CD4-positive, alpha-beta T cell (primary cell): ENCODE data around the gene STX7. TPM values are rescaled to one million over a fixed set of nuclear protein-coding genes. Genes with fewer than 3 reads are reported as not detected.

Experiments used
- ATAC-seq: fragments of 200-7000 bp; cut with Tn5 transposase; one replicate; pipeline ENCODE4 v1.10.0; 2022; ENCODE audit warnings: mild to moderate bottlenecking; ENCODE audit not compliant: poor library complexity
- CTCF ChIA-PET: fragments of 350-600 bp; sonication (Branson Sonifier 250); formaldehyde crosslinking; loops from one replicate; lab custom pipeline; 2021; ENCODE audit warnings: antibody characterized with exemption, inconsistent platforms; lab: Charles Lee
- POLR2A ChIA-PET: fragments of 350-600 bp; sonication (Branson Sonifier 250); formaldehyde crosslinking; loops from one replicate; lab custom pipeline; 2021; ENCODE audit warnings: antibody characterized with exemption, inconsistent platforms; lab: Charles Lee
- DNase-seq, 14 experiments: peaks; one replicate each; pipeline ENCODE4 v3.0.0-alpha.2; 2013 to 2020; ENCODE audit warnings: mixed read lengths in 2 of 14
- H3K27ac ChIP-seq, 2 donors: one replicate each; pipeline versions ENCODE4 v1.5.1 to v1.7.0; 2013; ENCODE audit warnings: low read length in 2 of 2, low read depth in 1 of 2, mild to moderate bottlenecking in 1 of 2
- H3K27me3 ChIP-seq, 2 experiments: 1 replicate in 1 of 2; 2 replicates in 1 of 2; pipeline versions ENCODE4 v1.6.1 to v1.7.0; 2013; ENCODE audit warnings: low read length in 2 of 2, control low read depth in 1 of 2, mild to moderate bottlenecking in 1 of 2, moderate library complexity in 1 of 2; ENCODE audit not compliant: insufficient read depth in 2 of 2, control insufficient read depth in 1 of 2
- H3K36me3 ChIP-seq: one replicate; pipeline ENCODE4 v1.6.1; 2013; ENCODE audit warnings: low read length, control low read depth; ENCODE audit not compliant: insufficient read depth
- H3K4me1 ChIP-seq: one replicate; pipeline ENCODE4 v1.6.1; 2013; ENCODE audit warnings: low read length, control low read depth; ENCODE audit not compliant: insufficient read depth
- H3K4me3 ChIP-seq: one replicate; pipeline ENCODE4 v1.5.1; 2013; ENCODE audit warnings: mild to moderate bottlenecking, low read length, moderate library complexity
- H3K9me3 ChIP-seq, 2 experiments: 1 replicate in 1 of 2; 2 replicates in 1 of 2; pipeline versions ENCODE4 v1.6.1 to v1.7.0; 2013; ENCODE audit warnings: low read length in 2 of 2, mild to moderate bottlenecking in 2 of 2, control low read depth in 1 of 2, moderate library complexity in 1 of 2; ENCODE audit not compliant: control insufficient read depth in 1 of 2, insufficient read depth in 1 of 2
- H3K27ac Mint-ChIP-seq: one replicate; pipeline ENCODE4 v1.8.0; 2020; ENCODE audit warnings: mixed read lengths
- H3K27me3 Mint-ChIP-seq: one replicate; pipeline ENCODE4 v1.8.0; 2021; ENCODE audit warnings: mixed read lengths
- H3K36me3 Mint-ChIP-seq: one replicate; pipeline ENCODE4 v1.8.0; 2021; ENCODE audit warnings: low read depth, mixed read lengths
- H3K4me1 Mint-ChIP-seq: one replicate; pipeline ENCODE4 v1.8.0; 2021; ENCODE audit warnings: low read depth, mixed read lengths
- H3K4me3 Mint-ChIP-seq: one replicate; pipeline ENCODE4 v1.8.0; 2020; ENCODE audit warnings: mild to moderate bottlenecking, mixed read lengths
- H3K9me3 Mint-ChIP-seq: one replicate; pipeline ENCODE4 v1.8.0; 2020; ENCODE audit warnings: mixed read lengths
- intact Hi-C, 2 experiments: fragments of 100-400 bp; cut with DNase I in 1 of 2; cut with micrococcal nuclease in 1 of 2; formaldehyde crosslinking; loops; one replicate each; pipeline versions ENCODE4 v1.15.1 to v1.9.0; 2023 to 2025; cut with DNase I, micrococcal nuclease
- total RNA-seq, 174 experiments: library from RNA in 2 of 174; stranded (reverse) in 2 of 174; gene quantifications; one replicate each; pipeline ENCODE4 v1.2.3 and lab custom pipeline; 2021 to 2026
- TF ChIP-seq, protein P1 (sequence below): fragments of 200-600 bp; IDR thresholded peaks from one replicate; pipeline ENCODE4 v1.8.0; 2022; ENCODE audit warnings: antibody characterized with exemption, mild to moderate bottlenecking

The STX7 gene
- total RNA-seq, 2 experiments from 2014 or later: 4.3 to 5.9 TPM

DNA sequence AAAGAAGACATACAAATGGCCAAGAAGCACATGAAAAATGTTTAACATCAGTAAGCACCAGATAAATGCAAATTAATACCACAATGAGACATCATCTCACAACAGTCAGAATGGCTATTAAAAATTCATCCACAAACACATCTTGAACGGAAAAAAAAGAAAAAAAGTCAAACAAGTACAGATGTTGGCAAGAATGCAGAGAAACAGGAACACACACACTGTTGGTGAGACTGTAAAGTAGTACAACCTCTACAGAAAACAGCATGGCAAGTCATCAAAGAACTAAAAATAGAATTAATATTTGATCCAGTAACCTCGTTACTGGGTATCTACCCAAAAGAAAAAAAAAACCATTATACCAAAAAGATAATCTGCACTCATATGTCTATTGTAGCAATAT is 6.5 kb downstream of the STX7 start:
- Mint-ChIP-seq H3K27me3 (no peaks in the 10 kb centered on the region), H3K27ac (no peak overlapping the region), H3K36me3 (peaks cover 23% of the 10 kb centered on the region), H3K4me1 (peaks cover 56% of the 10 kb centered on the region), H3K9me3 (no peaks in the 10 kb centered on the region), H3K4me3 (no peak overlapping the region)
- ChIA-PET CTCF (no interaction called here), POLR2A (no interaction called here)
- Histone ChIP-seq H3K36me3 (peaks cover 16% of the 10 kb centered on the region), H3K9me3 (no peaks in the 10 kb centered on the region), H3K4me3 (no peak overlapping the region), H3K4me1 (peaks cover 3% of the 10 kb centered on the region), H3K27me3 (no peaks in the 10 kb centered on the region), H3K27ac (no peak overlapping the region)
- ATAC-seq: no peak
- DNase-seq: no peak
- intact Hi-C loops: loop anchor here in 1 of 2 experiments (10.0 kb wide), 1 partner anchor 872 kb away; the partner anchor contains the start of gene ENPP3
- TF ChIP-seq, protein P1, sequence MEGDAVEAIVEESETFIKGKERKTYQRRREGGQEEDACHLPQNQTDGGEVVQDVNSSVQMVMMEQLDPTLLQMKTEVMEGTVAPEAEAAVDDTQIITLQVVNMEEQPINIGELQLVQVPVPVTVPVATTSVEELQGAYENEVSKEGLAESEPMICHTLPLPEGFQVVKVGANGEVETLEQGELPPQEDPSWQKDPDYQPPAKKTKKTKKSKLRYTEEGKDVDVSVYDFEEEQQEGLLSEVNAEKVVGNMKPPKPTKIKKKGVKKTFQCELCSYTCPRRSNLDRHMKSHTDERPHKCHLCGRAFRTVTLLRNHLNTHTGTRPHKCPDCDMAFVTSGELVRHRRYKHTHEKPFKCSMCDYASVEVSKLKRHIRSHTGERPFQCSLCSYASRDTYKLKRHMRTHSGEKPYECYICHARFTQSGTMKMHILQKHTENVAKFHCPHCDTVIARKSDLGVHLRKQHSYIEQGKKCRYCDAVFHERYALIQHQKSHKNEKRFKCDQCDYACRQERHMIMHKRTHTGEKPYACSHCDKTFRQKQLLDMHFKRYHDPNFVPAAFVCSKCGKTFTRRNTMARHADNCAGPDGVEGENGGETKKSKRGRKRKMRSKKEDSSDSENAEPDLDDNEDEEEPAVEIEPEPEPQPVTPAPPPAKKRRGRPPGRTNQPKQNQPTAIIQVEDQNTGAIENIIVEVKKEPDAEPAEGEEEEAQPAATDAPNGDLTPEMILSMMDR: no peak

DNA sequence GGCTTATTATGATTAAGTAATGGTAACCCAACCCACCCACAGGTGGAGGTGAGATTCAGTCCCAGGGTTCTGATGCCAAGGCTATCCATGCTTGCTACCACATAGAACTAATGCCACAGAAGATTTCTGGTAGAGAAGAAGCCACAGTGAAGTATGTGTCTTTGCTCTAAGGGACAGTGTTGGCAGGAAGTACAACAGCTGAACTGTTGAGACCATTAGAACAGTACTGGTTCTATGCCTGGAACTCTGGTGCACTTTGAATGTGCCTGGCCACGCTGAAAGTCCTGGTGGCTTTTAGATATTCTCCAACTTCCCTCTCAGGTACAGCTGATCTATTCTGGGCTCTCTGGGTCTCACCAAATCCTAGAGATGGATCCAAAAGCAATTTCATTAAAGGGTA is 7.8 kb downstream of the STX7 start:
- ATAC-seq (no peak), DNase-seq (no peak)
- intact Hi-C loops: loop anchor here in 1 of 2 experiments (10.0 kb wide), 1 partner anchor 870 kb away; the partner anchor contains the start of gene ENPP3
- POLR2A ChIA-PET: no interaction called here
- Histone ChIP-seq H3K4me1 (no peaks in the 10 kb centered on the region), H3K36me3 (peaks cover 19% of the 10 kb centered on the region), H3K27ac (no peak overlapping the region), H3K4me3 (no peak overlapping the region), H3K27me3 (no peaks in the 10 kb centered on the region), H3K9me3 (no peaks in the 10 kb centered on the region)
- H3K4me3 Mint-ChIP-seq: no peak overlapping the region
- no peaks in the 10 kb centered on the region for H3K27me3 Mint-ChIP-seq
- TF ChIP-seq, protein P1: no peak
- H3K4me1 Mint-ChIP-seq: peaks cover 51% of the 10 kb centered on the region
- H3K27ac Mint-ChIP-seq: no peak overlapping the region
- no peaks in the 10 kb centered on the region for H3K9me3 Mint-ChIP-seq
- H3K36me3 Mint-ChIP-seq: peaks cover 36% of the 10 kb centered on the region
- CTCF ChIA-PET: interaction anchor here (0.7 to 1.2 kb wide), 3 partner anchors 21 to 61 kb away, joined by 3 to 4 read pairs (median 3); no protein-coding TSS in a partner anchor

DNA sequence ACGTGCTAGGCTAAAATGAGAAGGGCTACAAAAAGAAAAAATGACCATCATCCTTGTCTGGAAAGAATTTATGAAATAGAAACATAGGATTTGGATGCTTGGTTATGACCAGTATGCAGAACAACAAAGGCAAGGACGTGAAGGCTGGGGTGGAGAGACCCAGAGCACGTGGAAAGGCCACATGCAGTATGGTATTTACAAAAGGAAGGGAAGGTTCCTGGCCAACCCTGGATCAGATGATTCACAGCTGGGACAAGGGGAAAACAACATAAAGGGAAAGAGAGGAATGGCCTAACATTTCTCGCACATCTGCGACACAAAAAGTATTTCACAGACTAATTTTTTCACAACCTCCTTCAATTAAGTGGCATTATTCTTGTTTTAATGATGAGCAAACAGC is 8.2 kb downstream of the STX7 start:
- intact Hi-C loops: loop anchor here in 1 of 2 experiments (10.0 kb wide), 1 partner anchor 870 kb away; the partner anchor contains the start of gene ENPP3
- H3K9me3 Mint-ChIP-seq: no peaks in the 10 kb centered on the region
- Histone ChIP-seq H3K4me3 (no peak overlapping the region), H3K27ac (no peak overlapping the region), H3K9me3 (no peaks in the 10 kb centered on the region), H3K4me1 (no peaks in the 10 kb centered on the region), H3K36me3 (peaks cover 21% of the 10 kb centered on the region), H3K27me3 (no peaks in the 10 kb centered on the region)
- DNase-seq (no peak), ATAC-seq (no peak)
- TF ChIP-seq, protein P1: no peak
- H3K27me3 Mint-ChIP-seq: no peaks in the 10 kb centered on the region
- ChIA-PET CTCF (interaction anchor here (0.8 to 1.2 kb wide), 2 partner anchors 21 to 26 kb away, joined by 3 to 4 read pairs; no protein-coding TSS in a partner anchor), POLR2A (no interaction called here)
- peaks cover 55% of the 10 kb centered on the region for H3K4me1 Mint-ChIP-seq
- no peak overlapping the region for H3K4me3 Mint-ChIP-seq
- H3K27ac Mint-ChIP-seq: no peak overlapping the region
- H3K36me3 Mint-ChIP-seq: peaks cover 40% of the 10 kb centered on the region
